Activated T-cell treated with anti-CD3 and anti-CD28 coated beads for 24 hours (primary cell): ENCODE data around the gene TRIM64.
"Not testable (repeated sequence)": the region's sequence is repeated elsewhere in the genome, so short reads cannot be mapped to it uniquely, and the experiment has no call there.

ENCODE experiments used
- DNase-seq: peaks from one replicate; pipeline ENCODE4 v3.0.0-alpha.2; 2020; ENCODE audit warnings: low read depth

The TRIM64 gene

GRCh38 chr11:89965737-89966136, at the start of gene TRIM64:
Gene TRIM64 (plus strand): TSS chr11:89966037. CDS start chr11:89968504, 2,467 bp downstream.
- not testable (repeated sequence) for DNase-seq

GRCh38 chr11:89922195-89922660, 43.6 kb upstream of the TRIM64 start, which contains the start of gene TRIM49D1:
Gene TRIM49D1 (minus strand): TSS chr11:89922245. CDS start chr11:89917710, 4,535 bp downstream.
- no peak for DNase-seq

GRCh38 chr11:89923764-89924163, 42.1 kb upstream of the TRIM64 start, which contains the start of gene TRIM49D2:
Gene TRIM49D2 (plus strand): TSS chr11:89924064. CDS start chr11:89926762, 2,698 bp downstream.
- not testable (repeated sequence) for DNase-seq

GRCh38 chr11:89960833-89961232, 5.0 kb upstream of the TRIM64 start:
- not testable (repeated sequence) for DNase-seq
